Measurements from ENCODE around the gene SLAMF9.

Gene SLAMF9

DNA sequence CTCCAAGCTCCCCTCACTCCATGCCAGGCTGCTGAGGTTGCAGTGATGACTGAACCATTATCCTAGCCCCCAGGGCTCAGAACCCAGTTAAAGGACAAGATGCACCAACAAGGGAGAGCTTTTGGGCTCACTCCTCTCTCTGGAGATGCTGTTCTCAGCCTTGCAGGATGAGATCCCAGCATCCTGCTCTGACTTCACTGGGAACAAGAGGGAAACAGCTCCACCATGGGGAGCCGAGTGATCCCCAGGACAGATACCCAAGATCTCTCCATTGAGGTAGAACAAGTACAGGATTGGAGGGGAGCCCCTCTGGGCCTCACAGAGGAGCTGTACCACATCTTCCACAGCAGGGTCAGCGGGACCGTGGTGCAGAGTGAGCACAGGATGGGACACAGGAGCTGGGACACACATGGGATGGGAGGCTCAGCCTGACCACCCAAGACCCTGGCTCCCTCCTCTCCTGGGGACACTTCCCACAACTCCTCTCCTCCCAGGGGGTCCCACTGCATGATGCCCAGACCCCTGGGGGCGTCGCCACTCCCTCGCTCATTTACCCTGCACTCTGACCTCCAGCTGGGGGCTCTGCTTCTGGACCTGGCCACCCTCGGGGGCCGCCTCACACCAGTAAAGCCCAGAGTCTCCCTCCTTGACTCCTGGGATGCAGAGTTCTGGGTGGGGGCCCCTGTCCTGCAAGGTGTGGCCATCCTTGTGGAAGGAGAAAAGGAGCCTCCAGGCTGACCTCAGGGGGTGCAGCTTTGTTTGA lies 18.6 kb upstream of the SLAMF9 start:
- H3K4me3 ChIP-seq (ENCODE audit: control insufficient read depth, low read depth, low read length): no peak overlapping the region
- no peak for DNase-seq (ENCODE audit: low read depth)
- TF ChIP-seq, protein P1, sequence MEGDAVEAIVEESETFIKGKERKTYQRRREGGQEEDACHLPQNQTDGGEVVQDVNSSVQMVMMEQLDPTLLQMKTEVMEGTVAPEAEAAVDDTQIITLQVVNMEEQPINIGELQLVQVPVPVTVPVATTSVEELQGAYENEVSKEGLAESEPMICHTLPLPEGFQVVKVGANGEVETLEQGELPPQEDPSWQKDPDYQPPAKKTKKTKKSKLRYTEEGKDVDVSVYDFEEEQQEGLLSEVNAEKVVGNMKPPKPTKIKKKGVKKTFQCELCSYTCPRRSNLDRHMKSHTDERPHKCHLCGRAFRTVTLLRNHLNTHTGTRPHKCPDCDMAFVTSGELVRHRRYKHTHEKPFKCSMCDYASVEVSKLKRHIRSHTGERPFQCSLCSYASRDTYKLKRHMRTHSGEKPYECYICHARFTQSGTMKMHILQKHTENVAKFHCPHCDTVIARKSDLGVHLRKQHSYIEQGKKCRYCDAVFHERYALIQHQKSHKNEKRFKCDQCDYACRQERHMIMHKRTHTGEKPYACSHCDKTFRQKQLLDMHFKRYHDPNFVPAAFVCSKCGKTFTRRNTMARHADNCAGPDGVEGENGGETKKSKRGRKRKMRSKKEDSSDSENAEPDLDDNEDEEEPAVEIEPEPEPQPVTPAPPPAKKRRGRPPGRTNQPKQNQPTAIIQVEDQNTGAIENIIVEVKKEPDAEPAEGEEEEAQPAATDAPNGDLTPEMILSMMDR (conservative IDR thresholded peaks at IDR 0.05; ENCODE audit: control insufficient read depth, insufficient read depth, low read depth, low read length): no peak

DNA sequence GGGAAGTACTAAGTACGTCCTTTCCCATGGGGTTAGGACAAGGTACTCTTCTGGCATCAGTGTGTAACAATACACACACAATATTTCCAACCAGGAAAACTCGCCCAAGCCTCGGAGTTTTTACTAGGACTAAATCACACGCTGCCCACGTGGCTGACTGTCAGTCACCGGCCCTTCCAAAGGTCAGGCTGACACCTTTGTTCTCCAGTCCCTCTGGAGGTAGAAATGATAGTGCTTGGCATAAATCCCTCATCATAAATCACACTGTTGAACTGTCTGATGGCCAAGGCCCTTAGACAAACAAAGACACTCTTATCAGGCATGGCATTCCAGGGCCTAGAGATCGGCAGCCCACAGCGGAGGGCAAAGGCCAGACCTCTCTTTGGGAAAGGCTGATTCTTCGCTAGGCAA lies 16.9 kb upstream of the SLAMF9 start:
- no peak overlapping the region for H3K4me3 ChIP-seq (ENCODE audit: control insufficient read depth, low read depth, low read length)
- DNase-seq (ENCODE audit: low read depth): no peak
- TF ChIP-seq, protein P1 (conservative IDR thresholded peaks at IDR 0.05; ENCODE audit: control insufficient read depth, insufficient read depth, low read depth, low read length): no peak

DNA sequence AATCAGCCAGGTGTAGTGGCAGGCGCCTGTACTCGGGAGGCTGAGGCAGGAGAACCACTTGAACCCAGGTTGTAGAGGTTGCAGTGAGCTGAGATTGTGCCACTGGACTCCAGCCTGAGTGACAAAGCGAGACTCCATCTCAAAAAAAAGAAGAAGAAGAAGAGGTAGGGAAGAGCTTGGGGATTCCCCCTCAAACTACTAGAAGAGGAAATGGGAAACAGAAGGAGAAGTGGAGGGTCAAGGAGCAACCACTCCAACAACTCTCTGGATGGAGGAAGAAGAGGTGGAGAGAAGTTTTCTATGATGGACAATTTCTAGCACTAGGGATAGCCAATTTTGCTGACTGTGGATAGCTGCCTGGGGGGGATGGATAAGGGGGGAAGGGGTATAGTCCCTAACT lies 14.9 kb upstream of the SLAMF9 start:
- no peak overlapping the region for H3K4me3 ChIP-seq (ENCODE audit: control insufficient read depth, low read depth, low read length)
- TF ChIP-seq, protein P1 (conservative IDR thresholded peaks at IDR 0.05; ENCODE audit: control insufficient read depth, insufficient read depth, low read depth, low read length): no peak
- DNase-seq (ENCODE audit: low read depth): no peak

DNA sequence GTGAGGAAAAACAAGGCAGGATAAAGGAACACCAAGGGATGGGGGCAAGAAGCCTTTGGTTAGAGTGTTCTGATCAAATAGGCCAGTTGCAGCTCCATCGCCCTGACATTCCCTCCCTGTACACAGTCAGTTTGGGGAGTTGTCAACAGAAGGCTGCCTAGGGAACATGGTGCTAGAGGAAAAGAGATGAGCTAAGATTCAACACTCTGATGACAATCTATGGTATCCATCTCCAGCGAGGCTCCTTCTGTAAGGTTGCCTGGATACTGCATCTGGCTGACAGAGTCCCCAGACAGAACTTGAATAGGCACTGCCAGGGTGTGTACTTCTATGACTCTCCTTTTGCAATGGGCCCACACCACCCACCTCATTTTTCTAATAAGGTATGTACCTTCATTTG lies 11.2 kb upstream of the SLAMF9 start:
- DNase-seq (ENCODE audit: low read depth): no peak
- no peak overlapping the region for H3K4me3 ChIP-seq (ENCODE audit: control insufficient read depth, low read depth, low read length)
- TF ChIP-seq, protein P1 (conservative IDR thresholded peaks at IDR 0.05; ENCODE audit: control insufficient read depth, insufficient read depth, low read depth, low read length): no peak

DNA sequence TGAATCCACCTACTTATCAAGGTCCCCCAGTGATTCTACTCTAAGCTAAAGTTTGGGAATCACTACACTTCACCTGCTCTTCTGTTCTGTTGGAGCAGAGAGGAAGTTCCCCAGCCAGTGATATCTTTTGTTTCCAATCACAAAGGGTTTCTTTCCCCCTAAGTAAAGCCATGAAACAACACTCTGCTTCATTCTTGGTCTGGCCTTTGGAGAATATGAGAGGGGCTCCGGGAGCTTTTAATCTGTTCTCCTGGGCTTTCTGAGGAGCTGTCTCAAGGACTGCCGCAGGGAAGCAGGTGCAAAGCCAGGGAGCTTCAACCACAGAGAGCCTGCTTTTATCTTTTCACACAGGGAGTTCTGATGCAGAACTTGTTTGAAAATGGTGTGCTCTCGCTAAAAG lies 10.1 kb upstream of the SLAMF9 start:
- no peak for DNase-seq (ENCODE audit: low read depth)
- TF ChIP-seq, protein P1 (conservative IDR thresholded peaks at IDR 0.05; ENCODE audit: control insufficient read depth, insufficient read depth, low read depth, low read length): no peak
- H3K4me3 ChIP-seq (ENCODE audit: control insufficient read depth, low read depth, low read length): no peak overlapping the region

DNA sequence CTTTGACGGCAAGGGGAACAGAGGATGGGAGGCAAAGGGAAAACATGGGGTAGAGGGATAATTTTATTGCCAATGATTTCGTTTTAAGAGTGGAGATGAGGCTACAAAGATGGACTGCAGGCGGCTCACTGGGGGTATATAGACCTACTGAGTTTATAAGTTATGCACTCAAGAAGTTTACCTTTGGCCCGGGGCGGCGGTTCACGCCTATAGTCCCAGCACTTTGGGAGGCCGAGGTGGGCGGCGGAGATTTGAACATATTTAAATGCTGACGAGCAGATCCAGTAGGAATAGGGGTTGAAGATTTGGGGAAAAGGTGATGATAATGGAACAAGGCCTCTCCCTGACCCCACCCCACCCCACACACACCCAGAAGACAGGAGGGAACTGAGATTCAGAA lies 8.1 kb upstream of the SLAMF9 start:
- H3K4me3 ChIP-seq (ENCODE audit: control insufficient read depth, low read depth, low read length): no peak overlapping the region
- TF ChIP-seq, protein P1 (conservative IDR thresholded peaks at IDR 0.05; ENCODE audit: control insufficient read depth, insufficient read depth, low read depth, low read length): no peak
- DNase-seq (ENCODE audit: low read depth): no peak

Measured in fibroblast of mammary gland (primary cell).